IMR-90 (cell line): Measurements from ENCODE around the gene FAM186B. TPM values are rescaled to one million over a fixed set of nuclear protein-coding genes. Genes with fewer than 3 reads are reported as not detected.

Source experiments
- ATAC-seq: fragments of 200-7000 bp; cut with Tn5 transposase; 2 replicates; pipeline ENCODE4 v1.9.1; 2020; ENCODE audit warnings: low read depth, mild to moderate bottlenecking, moderate library complexity
- BruUV-seq: library from RNA; stranded (reverse); fragments of 400-500 nt; replicated peaks from 2 replicates; lab custom pipeline; 2021; lab: Mats Ljungman, UMichigan
- CTCF ChIA-PET: fragments of 300-600 bp; formaldehyde crosslinking; extraction: SDS; loops from one replicate; lab custom pipeline; 2021; ENCODE audit warnings: antibody characterized with exemption; lab: Yijun Ruan, JAX
- POLR2A ChIA-PET: fragments of 300-600 bp; sonication (Branson Sonifier 250); formaldehyde crosslinking; loops from one replicate; lab custom pipeline; 2022; ENCODE audit warnings: antibody characterized with exemption; ENCODE audit not compliant: unreplicated experiment; lab: Charles Lee
- DNase-seq: peaks from one replicate; pipeline ENCODE4 v3.0.0; 2013
- H2AFZ ChIP-seq: replicated peaks from 2 replicates; pipeline ENCODE3; 2013; ENCODE audit warnings: low read length, mild to moderate bottlenecking; ENCODE audit not compliant: poor library complexity
- H2AK5ac ChIP-seq: 2 replicates; pipeline ENCODE4 v1.6.1; 2013; ENCODE audit warnings: low read depth, low read length, inconsistent platforms
- H2AK9ac ChIP-seq: replicated peaks from 2 replicates; pipeline ENCODE3; 2013; ENCODE audit warnings: mild to moderate bottlenecking, low read depth, low read length, moderate library complexity; ENCODE audit not compliant: poor library complexity
- H2BK120ac ChIP-seq: 2 replicates; pipeline ENCODE4 v1.6.1; 2013; ENCODE audit warnings: low read depth, low read length, inconsistent platforms
- H2BK15ac ChIP-seq: 3 replicates; pipeline ENCODE4 v1.6.1; 2013; ENCODE audit warnings: low read depth, low read length, inconsistent platforms
- H2BK20ac ChIP-seq: 2 replicates; pipeline ENCODE4 v1.6.1; 2013; ENCODE audit warnings: low read depth, mild to moderate bottlenecking, inconsistent platforms, low read length, moderate library complexity
- H2BK5ac ChIP-seq: 2 replicates; pipeline ENCODE4 v1.6.1; 2013; ENCODE audit warnings: mild to moderate bottlenecking, low read depth, low read length, inconsistent platforms; ENCODE audit not compliant: poor library complexity, severe bottlenecking
- H3K14ac ChIP-seq: replicated peaks from 2 replicates; pipeline ENCODE4 v1.6.1; 2013; ENCODE audit warnings: low read depth, low read length, inconsistent platforms
- H3K18ac ChIP-seq: 2 replicates; pipeline ENCODE4 v1.6.1; 2013; ENCODE audit warnings: low read depth, low read length, control low read depth
- H3K23ac ChIP-seq: 2 replicates; pipeline ENCODE4 v1.6.1; 2013; ENCODE audit warnings: low read depth, low read length, inconsistent platforms
- H3K27ac ChIP-seq: 2 replicates; pipeline ENCODE4 v1.5.1; 2013; ENCODE audit warnings: mild to moderate bottlenecking, control low read depth, low read length; ENCODE audit not compliant: insufficient read depth
- H3K27me3 ChIP-seq: 2 replicates; pipeline ENCODE4 v1.6.1; 2013; ENCODE audit warnings: low read length; ENCODE audit not compliant: control insufficient read depth, insufficient read depth
- H3K36me3 ChIP-seq: 2 replicates; pipeline ENCODE4 v1.6.1; 2013; ENCODE audit warnings: low read length, mixed read lengths; ENCODE audit not compliant: control insufficient read depth, insufficient read depth
- H3K4ac ChIP-seq: 2 replicates; pipeline ENCODE4 v1.6.1; 2013; ENCODE audit warnings: low read depth, low read length, inconsistent platforms
- H3K4me1 ChIP-seq: 2 replicates; pipeline ENCODE4 v1.6.1; 2013; ENCODE audit warnings: low read length, mixed read lengths; ENCODE audit not compliant: control insufficient read depth, insufficient read depth
- H3K4me2 ChIP-seq: 2 replicates; pipeline ENCODE4 v1.6.1; 2013; ENCODE audit warnings: low read depth, mild to moderate bottlenecking, control low read depth, low read length, moderate library complexity
- H3K4me3 ChIP-seq: 2 replicates; pipeline ENCODE4 v1.5.1; 2013; ENCODE audit warnings: low read depth, mild to moderate bottlenecking, control low read depth, low read length, moderate library complexity; ENCODE audit not compliant: insufficient read depth
- H3K56ac ChIP-seq: 2 replicates; pipeline ENCODE4 v1.6.1; 2013; ENCODE audit warnings: low read length, inconsistent platforms; ENCODE audit not compliant: insufficient read depth; ENCODE audit errors: extremely low read depth
- H3K79me1 ChIP-seq, 2 experiments: 2 replicates each; pipeline ENCODE4 v1.6.1; 2013; ENCODE audit warnings: low read length in 2 of 2, inconsistent platforms in 1 of 2, low read depth in 1 of 2
- H3K9ac ChIP-seq: 2 replicates; pipeline ENCODE4 v1.6.1; 2013; ENCODE audit warnings: low read depth, low read length, control low read depth
- H3K9me1 ChIP-seq: 2 replicates; pipeline ENCODE4 v1.6.1; 2013; ENCODE audit warnings: low read length, inconsistent platforms; ENCODE audit not compliant: insufficient read depth
- H3K9me3 ChIP-seq: 2 replicates; pipeline ENCODE4 v1.6.1; 2013; ENCODE audit warnings: low read length; ENCODE audit not compliant: control insufficient read depth, insufficient read depth
- H4K20me1 ChIP-seq: 2 replicates; pipeline ENCODE4 v1.6.1; 2013; ENCODE audit warnings: low read length, inconsistent platforms; ENCODE audit not compliant: insufficient read depth
- H4K5ac ChIP-seq: 2 replicates; pipeline ENCODE4 v1.6.1; 2013; ENCODE audit warnings: mild to moderate bottlenecking, low read depth, low read length, control low read depth
- H4K8ac ChIP-seq, 2 experiments: 2 replicates each; pipeline ENCODE4 v1.6.1; 2013; ENCODE audit warnings: low read depth in 2 of 2, low read length in 2 of 2, control low read depth in 1 of 2, inconsistent platforms in 1 of 2
- H4K91ac ChIP-seq: 2 replicates; pipeline ENCODE4 v1.6.1; 2013; ENCODE audit warnings: low read depth, low read length, inconsistent platforms; ENCODE audit not compliant: insufficient read depth
- BHLHE40 ChIP-seq: fragments of 150-350 bp; IDR thresholded peaks from 2 replicates; pipeline ENCODE4 v1.6.1; 2016; ENCODE audit warnings: mild to moderate bottlenecking, low read depth, low read length
- ELK1 ChIP-seq: fragments of 150-350 bp; IDR thresholded peaks from 2 replicates; pipeline ENCODE4 v1.6.1; 2016; ENCODE audit warnings: low read depth, mild to moderate bottlenecking, low read length, moderate library complexity, borderline replicate concordance
- MAFK ChIP-seq: IDR thresholded peaks from 2 replicates; pipeline ENCODE4 v1.6.1; 2012; ENCODE audit warnings: low read depth, low read length, improper control_type of control experiment
- MAZ ChIP-seq: IDR thresholded peaks from 2 replicates; pipeline ENCODE4 v1.6.1; 2012; ENCODE audit warnings: low read depth, mild to moderate bottlenecking, low read length, improper control_type of control experiment, moderate library complexity, borderline replicate concordance
- POLR2A ChIP-seq: IDR thresholded peaks from 2 replicates; pipeline ENCODE4 v1.6.1; 2012; ENCODE audit warnings: mild to moderate bottlenecking, low read depth, low read length
- RCOR1 ChIP-seq: IDR thresholded peaks from 2 replicates; pipeline ENCODE4 v1.6.1; 2012; ENCODE audit warnings: mild to moderate bottlenecking, low read length, improper control_type of control experiment; ENCODE audit not compliant: insufficient replicate concordance
- RFX5 ChIP-seq: IDR thresholded peaks from 2 replicates; pipeline ENCODE4 v1.8.0; 2012; ENCODE audit warnings: low read depth, mild to moderate bottlenecking, low read length, moderate library complexity
- SMC3 ChIP-seq: fragments of 150-350 bp; IDR thresholded peaks from 2 replicates; pipeline ENCODE4 v1.6.1; 2016; ENCODE audit warnings: low read depth, mild to moderate bottlenecking, antibody characterized with exemption, low read length, moderate library complexity
- WGBS, 2 experiments: methylation state at CpG; one replicate each; pipeline versions ENCODE4 v1.1.5 to v1.1.7; 2013; ENCODE audit warnings: missing lambda C conversion rate in 2 of 2; ENCODE audit not compliant: insufficient read length in 1 of 2; ENCODE audit errors: extremely low coverage in 2 of 2; 5-methylcytosine and 5-hydroxymethylcytosine counted together
- dilution Hi-C: fragments of 300-500 bp; cut with HindIII; formaldehyde crosslinking; loops from one replicate; pipeline ENCODE4 v1.14.3; 2018; ENCODE audit warnings: low sequenced_read_pairs; ENCODE audit not compliant: unreplicated experiment
- in situ Hi-C: fragments of 300-500 bp; cut with MboI; formaldehyde crosslinking; loops from 3 replicates; pipeline ENCODE4 v1.14.3; 2019; ENCODE audit warnings: low sequenced_read_pairs, inconsistent platforms, mixed read lengths
- intact Hi-C: fragments of 100-400 bp; cut with micrococcal nuclease; formaldehyde crosslinking; loops from 2 replicates; pipeline ENCODE4 v1.10.0; 2022
- polyA plus RNA-seq, 3 experiments: library from polyadenylated mRNA; depleted of rRNA; stranded (reverse); fragments of >200 nt; gene quantifications; 2 replicates each; pipeline ENCODE4 v1.2.3, GENCODE V29; 2012; ENCODE audit warnings: low replicate concordance in 1 of 3
- total RNA-seq: library from RNA; depleted of rRNA; stranded (reverse); fragments of >200 nt; gene quantifications from 2 replicates; pipeline ENCODE4 v1.2.3, GENCODE V29; 2012

FAM186B gene
- total and polyA plus RNA-seq, 2 of the 4 experiments (the other 2 are of a cell fraction), result 0.10 to 0.18 TPM

GRCh38 chr12:49588721-49589516 is 16.5 kb downstream of the FAM186B start:
- 94% methylated on average over 3 of the region's 4 CpGs; no CpG with 5 or more reads in 1 of the 2 experiments for WGBS, 2 experiments
- H3K9me1 ChIP-seq, result peaks cover 8% of the 10 kb centered on the region; the same call in 1 of the 2 replicates
- dilution Hi-C loops, result no loop called here

More at GRCh38 chr12:49588721-49589516, 16.5 kb downstream of the FAM186B start:
- no peak overlapping the region for H3K4me3 ChIP-seq
- no peak overlapping the region for H3K14ac ChIP-seq
- H3K4me1 ChIP-seq, result no peaks in the 10 kb centered on the region
- H2BK5ac ChIP-seq, result no peak overlapping the region
- H3K27me3 ChIP-seq, result no peaks in the 10 kb centered on the region
- peaks cover 0 to 6% of the 10 kb centered on the region in 2 experiments; a peak in 1 of 4 replicates for H3K79me1 ChIP-seq
- no peak overlapping the region for H2BK15ac ChIP-seq
- no peak overlapping the region for H4K91ac ChIP-seq
- BruUV-seq, result no TSS peak
- POLR2A ChIA-PET, result no interaction called here
- no peaks in the 10 kb centered on the region for H4K20me1 ChIP-seq
- H3K4me2 ChIP-seq, result no peak overlapping the region
- H3K36me3 ChIP-seq, result peaks cover 2% of the 10 kb centered on the region; the same call in 1 of the 2 replicates
- H2BK120ac ChIP-seq, result no peak overlapping the region
- H3K56ac ChIP-seq, result no peak overlapping the region
- H2AK5ac ChIP-seq, result no peak overlapping the region
- peak overlapping the region; percentile 68 for H2AFZ ChIP-seq
- H3K18ac ChIP-seq, result no peak overlapping the region
- H4K5ac ChIP-seq, result no peak overlapping the region
- peak; percentile 21; the same call in 1 of the 2 replicates for ATAC-seq
- TF ChIP-seq BHLHE40 (no peak), RCOR1 (no peak), RFX5 (no peak), MAFK (no peak), ELK1 (no peak), MAZ (no peak), POLR2A (no peak), SMC3 (no peak)
- no peak overlapping the region for H4K8ac ChIP-seq
- in situ Hi-C loops (no loop called here), intact Hi-C loops (no loop called here)
- no peak overlapping the region for H3K27ac ChIP-seq
- peaks cover 3% of the 10 kb centered on the region; the same call in 1 of the 2 replicates for H3K9me3 ChIP-seq
- H3K23ac ChIP-seq, result no peak overlapping the region; the same call in 1 of the 2 replicates
- CTCF ChIA-PET, result no interaction called here
- DNase-seq, result no peak
- no peak overlapping the region for H2AK9ac ChIP-seq
- H3K9ac ChIP-seq, result no peak overlapping the region
- H2BK20ac ChIP-seq, result no peak overlapping the region
- no peak overlapping the region for H3K4ac ChIP-seq
